Epithelial cell of esophagus (primary cell): ENCODE results near the gene SCN10A.
A peak's percentile ranks its signal among the peaks of the same experiment; 100 is the strongest.

Source experiments
- DNase-seq: peaks from one replicate; pipeline ENCODE4 v3.0.0; 2010; ENCODE audit warnings: low read depth
- H3K4me3 ChIP-seq: 2 replicates; pipeline ENCODE4 v1.5.1; 2011; ENCODE audit warnings: mild to moderate bottlenecking, low read length, control low read depth
- TF ChIP-seq, protein P1 (sequence below): IDR thresholded peaks from 2 replicates; pipeline ENCODE4 v1.5.1; 2011; ENCODE audit warnings: low read depth, mild to moderate bottlenecking, low read length, control low read depth, inconsistent platforms; ENCODE audit not compliant: insufficient read depth; ENCODE audit errors: missing control alignments

Gene SCN10A

DNA sequence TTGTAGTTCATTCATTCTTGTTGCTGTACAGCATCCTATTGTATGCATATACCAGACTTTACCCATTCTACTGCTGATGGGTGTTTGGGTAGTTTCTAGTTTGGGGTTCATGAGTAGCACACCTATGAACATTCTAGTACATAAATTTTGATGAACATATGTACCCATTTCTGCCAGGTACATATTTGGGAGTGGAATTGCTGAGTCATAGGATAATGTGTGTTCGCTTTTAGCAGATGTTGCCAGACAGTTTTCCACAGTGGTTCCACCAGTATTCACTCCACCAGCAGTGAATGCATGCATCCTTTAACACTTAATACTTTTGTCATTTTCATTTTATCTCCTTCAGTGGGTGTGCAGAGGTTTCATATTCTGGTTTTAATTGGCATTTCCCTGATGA is 163.1 kb downstream of the SCN10A start:
- TF ChIP-seq, protein P1, sequence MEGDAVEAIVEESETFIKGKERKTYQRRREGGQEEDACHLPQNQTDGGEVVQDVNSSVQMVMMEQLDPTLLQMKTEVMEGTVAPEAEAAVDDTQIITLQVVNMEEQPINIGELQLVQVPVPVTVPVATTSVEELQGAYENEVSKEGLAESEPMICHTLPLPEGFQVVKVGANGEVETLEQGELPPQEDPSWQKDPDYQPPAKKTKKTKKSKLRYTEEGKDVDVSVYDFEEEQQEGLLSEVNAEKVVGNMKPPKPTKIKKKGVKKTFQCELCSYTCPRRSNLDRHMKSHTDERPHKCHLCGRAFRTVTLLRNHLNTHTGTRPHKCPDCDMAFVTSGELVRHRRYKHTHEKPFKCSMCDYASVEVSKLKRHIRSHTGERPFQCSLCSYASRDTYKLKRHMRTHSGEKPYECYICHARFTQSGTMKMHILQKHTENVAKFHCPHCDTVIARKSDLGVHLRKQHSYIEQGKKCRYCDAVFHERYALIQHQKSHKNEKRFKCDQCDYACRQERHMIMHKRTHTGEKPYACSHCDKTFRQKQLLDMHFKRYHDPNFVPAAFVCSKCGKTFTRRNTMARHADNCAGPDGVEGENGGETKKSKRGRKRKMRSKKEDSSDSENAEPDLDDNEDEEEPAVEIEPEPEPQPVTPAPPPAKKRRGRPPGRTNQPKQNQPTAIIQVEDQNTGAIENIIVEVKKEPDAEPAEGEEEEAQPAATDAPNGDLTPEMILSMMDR: no peak
- DNase-seq: no peak

DNA sequence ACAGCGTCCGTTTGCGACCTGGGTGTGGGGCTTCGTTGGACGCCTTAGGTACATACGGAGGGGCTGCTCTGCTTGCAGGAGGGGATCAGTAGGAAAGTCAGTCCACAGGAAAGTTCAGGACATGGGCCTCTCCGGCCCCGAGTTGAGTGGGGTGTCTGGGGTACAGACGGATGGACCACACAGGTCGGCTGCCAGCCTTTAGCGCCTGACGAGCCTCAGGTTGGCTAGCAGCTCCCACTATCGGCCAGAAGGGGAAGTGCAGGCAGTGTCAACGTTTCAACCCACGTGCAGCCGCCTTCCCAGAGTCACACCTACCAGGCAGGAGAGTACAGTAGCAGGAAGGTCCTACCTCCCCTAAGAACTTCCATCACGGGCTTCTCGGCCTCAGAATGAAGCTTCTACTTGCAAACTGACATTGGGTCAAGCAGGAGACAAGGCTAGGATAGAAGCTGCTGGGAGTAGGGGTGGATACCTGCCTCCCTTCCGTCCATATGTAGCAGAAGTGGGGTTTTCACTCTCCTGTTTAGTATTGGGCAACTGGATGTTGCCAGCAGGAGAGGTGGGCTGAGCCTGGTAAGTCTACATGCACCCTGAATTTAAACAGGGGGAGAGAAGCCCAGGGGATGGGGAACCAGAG is 164.7 kb downstream of the SCN10A start:
- TF ChIP-seq, protein P1: peak; percentile 97
- H3K4me3 ChIP-seq: no peak overlapping the region

More for the DNA sequence above, 163.1 kb downstream of the SCN10A start:
- no peak overlapping the region for H3K4me3 ChIP-seq

DNA sequence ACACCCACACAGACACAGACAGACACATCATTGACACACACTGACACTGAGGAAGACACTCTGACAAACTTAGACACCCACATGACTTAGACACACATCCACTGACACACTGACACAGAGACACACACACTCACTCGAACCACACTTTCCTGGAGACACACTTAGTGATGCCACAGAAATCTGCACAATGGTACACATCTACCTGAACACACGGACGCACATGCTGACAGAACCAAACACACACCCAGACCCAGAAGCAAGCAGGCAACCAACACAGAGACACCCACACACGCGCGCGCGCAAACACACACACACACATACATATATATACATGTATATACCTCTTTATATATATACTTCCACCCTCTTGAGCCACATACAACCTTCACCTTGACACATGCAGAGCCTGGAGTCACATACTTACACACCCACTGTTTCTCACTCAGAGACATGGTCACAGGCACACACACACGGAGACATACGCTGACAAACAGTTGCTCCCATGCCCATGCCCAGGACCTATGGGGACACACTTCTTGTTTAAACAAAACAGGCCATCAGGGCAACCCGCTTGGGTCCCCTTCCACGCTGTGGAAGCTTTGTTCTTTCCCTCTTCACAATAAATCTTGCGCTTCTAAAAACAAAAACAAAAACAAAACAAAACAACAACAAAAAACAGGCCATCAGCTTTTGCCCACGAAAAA is 165.6 kb downstream of the SCN10A start:
- no peak overlapping the region for H3K4me3 ChIP-seq
- no peak for DNase-seq
- TF ChIP-seq, protein P1: no peak

More for the DNA sequence above, 164.7 kb downstream of the SCN10A start:
- peak; percentile 70 for DNase-seq

DNA sequence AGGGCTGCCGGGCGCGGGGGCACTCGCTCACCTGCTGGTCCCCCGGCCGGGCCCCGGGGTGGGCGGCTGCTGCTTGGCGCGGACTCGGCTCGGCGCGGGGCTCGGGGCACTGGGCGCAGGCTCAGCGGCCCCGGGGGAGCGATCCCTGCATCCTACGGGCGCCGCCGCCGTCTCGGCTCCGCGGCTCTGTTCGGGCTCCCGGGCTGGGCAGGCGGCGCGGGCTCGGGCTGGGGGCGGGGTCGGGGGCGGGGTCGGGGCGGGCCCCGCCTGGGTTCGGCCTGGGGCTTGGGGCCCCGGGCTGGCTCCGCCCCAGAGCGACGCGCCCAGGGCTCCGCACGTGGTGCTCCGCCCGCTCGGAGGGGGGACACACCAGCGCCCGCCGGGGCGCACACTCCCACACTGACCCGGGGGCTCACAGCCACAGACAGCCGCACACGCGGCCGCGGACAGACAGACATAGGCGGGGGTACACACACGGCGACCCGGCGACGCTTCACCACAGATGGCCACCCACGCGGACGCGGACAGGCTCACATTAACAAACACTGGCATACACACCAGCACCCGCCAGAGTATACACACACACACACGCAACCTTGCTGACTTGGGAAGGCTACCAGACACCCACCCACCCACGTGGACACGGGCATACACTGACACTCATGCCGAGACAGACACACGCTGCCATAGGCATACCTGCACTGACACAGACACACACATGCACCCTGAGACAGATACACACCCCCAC is 166.3 kb downstream of the SCN10A start, which contains the start of gene SCN5A:
TSS of gene SCN5A (minus strand) at position 188 of the 748 bp plus-strand sequence. CDS start 16,380 bp downstream, outside the sequence.
- DNase-seq: peak; percentile 23
- peak within 1 kb of the TSS; percentile 32 for H3K4me3 ChIP-seq
- TF ChIP-seq, protein P1: no peak

DNA sequence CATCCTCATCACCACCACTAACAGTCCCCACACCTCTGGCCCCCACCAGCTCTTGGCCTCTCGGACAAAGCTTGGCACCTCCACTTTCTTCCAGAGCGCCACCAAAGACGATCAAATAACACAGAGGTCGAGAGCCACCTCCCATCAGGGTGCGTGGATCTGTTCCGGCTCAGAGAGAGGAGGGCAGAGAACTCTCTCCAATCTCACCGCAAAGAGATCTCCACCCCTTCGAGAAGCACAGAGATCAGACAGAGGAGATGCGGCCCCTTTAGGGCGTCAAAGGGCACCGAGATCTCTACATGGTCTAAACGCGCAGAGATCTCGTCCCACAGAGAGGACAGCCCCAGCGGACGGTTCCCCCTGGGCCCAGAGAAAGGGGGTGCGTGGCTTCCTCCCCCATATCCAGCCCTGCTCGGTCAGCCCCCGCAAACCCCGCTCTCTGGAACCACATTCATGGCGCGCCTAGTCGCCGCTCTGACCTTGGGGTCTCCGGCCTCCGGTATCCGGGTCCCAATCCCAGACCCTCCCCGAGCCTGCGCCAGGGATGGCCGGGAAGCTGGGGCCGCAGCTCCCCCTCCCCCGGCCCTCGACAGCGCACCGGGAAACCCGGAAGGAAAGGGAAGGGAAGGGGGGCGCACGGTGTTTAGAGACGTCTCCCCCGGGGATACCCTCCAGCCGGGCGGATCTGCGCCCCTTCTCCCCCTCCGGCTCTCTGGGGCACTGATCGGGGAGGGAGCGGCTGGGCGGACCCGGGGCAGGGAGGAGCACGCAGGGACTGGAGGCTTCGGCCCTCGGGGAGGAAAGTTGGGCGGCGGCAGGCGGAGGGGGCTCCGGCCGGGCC is 167.1 kb downstream of the SCN10A start:
- TF ChIP-seq, protein P1: no peak
- DNase-seq: no peak
- H3K4me3 ChIP-seq: peak overlapping the region; percentile 32

DNA sequence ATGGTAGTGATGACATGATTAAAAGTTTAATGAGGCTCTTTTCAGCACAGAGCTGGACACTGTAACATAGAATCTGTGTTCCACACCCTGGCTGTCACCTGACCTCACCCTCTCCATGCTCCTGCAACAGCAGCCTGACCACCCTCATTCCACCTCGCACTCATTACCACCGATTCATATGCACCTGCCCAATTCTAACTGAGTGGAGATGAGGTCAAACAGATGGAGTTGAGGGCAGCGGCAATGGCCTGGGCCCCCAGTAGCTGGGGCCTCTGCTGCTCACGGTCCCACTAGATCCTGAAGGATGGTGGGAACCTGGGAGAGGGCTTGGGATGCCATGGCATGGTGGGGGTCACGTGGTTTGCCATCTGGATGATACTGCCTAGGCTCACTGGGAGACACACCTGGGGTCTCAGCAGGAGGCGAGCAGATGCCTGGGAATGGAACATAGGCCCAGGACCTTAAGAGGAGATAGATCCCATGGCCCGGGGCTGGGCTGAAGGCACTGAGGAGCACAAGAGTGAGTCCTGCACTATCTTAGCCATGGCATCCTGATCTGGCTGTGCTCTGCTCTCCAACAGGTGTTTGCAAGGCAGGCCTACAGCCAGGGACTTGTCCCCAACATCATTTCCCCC is 167.9 kb downstream of the SCN10A start:
- DNase-seq: no peak
- TF ChIP-seq, protein P1: no peak
- H3K4me3 ChIP-seq: no peak overlapping the region
